SK-N-SH (cell line): ENCODE measurements around the gene SPTBN1. TPM values are rescaled to one million over a fixed set of nuclear protein-coding genes. Genes with fewer than 3 reads are reported as not detected.
A peak's percentile ranks its signal among the peaks of the same experiment; 100 is the strongest.

Source experiments
- CTCF ChIA-PET: fragments of 300-600, 350-600 bp; formaldehyde crosslinking; extraction: SDS; loops from one replicate; lab custom pipeline; 2021; lab: Yijun Ruan, JAX
- POLR2A ChIA-PET: fragments of 350-600 bp; sonication (Branson Sonifier 250); formaldehyde crosslinking; extraction: SDS; loops from one replicate; lab custom pipeline; 2020; ENCODE audit warnings: antibody characterized with exemption, inconsistent platforms; lab: Yijun Ruan, JAX
- DNase-seq: peaks from one replicate; pipeline ENCODE4 v3.0.0; 2012
- H2AFZ ChIP-seq: fragments of 200-600 bp; sonication (generic); 2 replicates; pipeline ENCODE4 v1.8.1; 2016; ENCODE audit warnings: antibody characterized with exemption, mild to moderate bottlenecking, low read depth
- H3F3A ChIP-seq: fragments of 200-600 bp; sonication (generic); replicated peaks from 2 replicates; pipeline ENCODE3; 2016; ENCODE audit warnings: antibody characterized with exemption, mild to moderate bottlenecking; ENCODE audit not compliant: insufficient read depth
- H3K27ac ChIP-seq, 2 experiments: fragments of 200-500 bp in 1 of 2; fragments of 200-600 bp in 1 of 2; sonication (Bioruptor generic) in 1 of 2; sonication (generic), shearing (Covaris generic) in 1 of 2; 2 replicates each; pipeline versions ENCODE4 v1.5.1 to v1.6.1; 2014 to 2016; ENCODE audit warnings: low read depth in 2 of 2, inconsistent platforms in 1 of 2, low read length in 1 of 2, mild to moderate bottlenecking in 1 of 2, mixed read lengths in 1 of 2
- H3K27me3 ChIP-seq: fragments of 200-600 bp; sonication (generic), shearing (Covaris generic); 2 replicates; pipeline ENCODE4 v1.6.1; 2016; ENCODE audit warnings: mixed run types; ENCODE audit not compliant: insufficient read depth
- H3K36me3 ChIP-seq, 2 experiments: fragments of 200-500 bp in 1 of 2; fragments of 200-600 bp in 1 of 2; sonication (Bioruptor generic) in 1 of 2; sonication (generic) in 1 of 2; replicated peaks in 1 of 2; 2 replicates each; pipeline versions ENCODE3 to v1.5.1; 2014 to 2016; ENCODE audit warnings: low read length in 1 of 2, mild to moderate bottlenecking in 1 of 2; ENCODE audit not compliant: insufficient read depth in 2 of 2, control insufficient read depth in 1 of 2
- H3K4me1 ChIP-seq, 2 experiments: fragments of 200-500 bp in 1 of 2; fragments of 200-600 bp in 1 of 2; sonication (Bioruptor generic) in 1 of 2; sonication (generic), shearing (Covaris generic) in 1 of 2; 2 replicates each; pipeline versions ENCODE4 v1.5.1 to v1.6.1; 2014 to 2016; ENCODE audit warnings: low read depth in 1 of 2, low read length in 1 of 2, mixed run types in 1 of 2; ENCODE audit not compliant: insufficient read depth in 2 of 2, control insufficient read depth in 1 of 2
- H3K4me2 ChIP-seq: fragments of 200-600 bp; sonication (generic), shearing (Covaris generic); 2 replicates; pipeline ENCODE4 v1.6.1; 2017; ENCODE audit warnings: mixed run types
- H3K4me3 ChIP-seq, 2 experiments: fragments of 200-500 bp in 1 of 2; fragments of 200-600 bp in 1 of 2; sonication (Bioruptor generic) in 1 of 2; sonication (generic), shearing (Covaris generic) in 1 of 2; 2 replicates each; pipeline versions ENCODE4 v1.5.1 to v1.8.1; 2014 to 2016; ENCODE audit warnings: low read depth in 2 of 2, inconsistent platforms in 1 of 2, low read length in 1 of 2, mild to moderate bottlenecking in 1 of 2, mixed read lengths in 1 of 2, moderate library complexity in 1 of 2
- H3K79me2 ChIP-seq: fragments of 200-600 bp; sonication (generic); 2 replicates; pipeline ENCODE4 v1.8.1; 2017; ENCODE audit warnings: mild to moderate bottlenecking; ENCODE audit not compliant: insufficient read depth
- H3K9ac ChIP-seq: fragments of 200-600 bp; sonication (generic); 2 replicates; pipeline ENCODE4 v1.6.1; 2017; ENCODE audit warnings: mixed run types
- H3K9me2 ChIP-seq: fragments of 200-600 bp; sonication (generic); 2 replicates; pipeline ENCODE4 v1.6.1; 2017; ENCODE audit warnings: mixed run types
- H3K9me3 ChIP-seq: fragments of 200-600 bp; sonication (generic); 2 replicates; pipeline ENCODE4 v1.6.1; 2017; ENCODE audit warnings: mixed run types, mild to moderate bottlenecking, moderate library complexity
- H4K20me1 ChIP-seq: fragments of 200-600 bp; sonication (generic); 2 replicates; pipeline ENCODE4 v1.6.1; 2017; ENCODE audit warnings: mild to moderate bottlenecking, mixed run types; ENCODE audit not compliant: insufficient read depth
- ELF1 ChIP-seq: IDR thresholded peaks from 2 replicates; pipeline ENCODE4 v1.4.0; 2012
- FOXJ3 ChIP-seq: sonication (generic); formaldehyde crosslinking; IDR thresholded peaks from 2 replicates; pipeline ENCODE4 v1.5.1; 2020; ENCODE audit warnings: mild to moderate bottlenecking, missing genetic modification reagents
- NFIC ChIP-seq: IDR thresholded peaks from 2 replicates; pipeline ENCODE4 v1.4.0; 2012; ENCODE audit warnings: borderline replicate concordance
- RAD21 ChIP-seq: IDR thresholded peaks from 2 replicates; pipeline ENCODE4 v1.6.1; 2012; ENCODE audit warnings: mild to moderate bottlenecking, low read length
- TEAD4 ChIP-seq: IDR thresholded peaks from 2 replicates; pipeline ENCODE4 v1.4.0; 2012; ENCODE audit warnings: mild to moderate bottlenecking, borderline replicate concordance; ENCODE audit not compliant: insufficient read depth
- WGBS: methylation state at CpG from one replicate; pipeline ENCODE4 v1.1.6; 2017; ENCODE audit warnings: low lambda C conversion rate; 5-methylcytosine and 5-hydroxymethylcytosine counted together
- polyA plus RNA-seq, 3 experiments: library from polyadenylated mRNA; depleted of rRNA; stranded (reverse); fragments of >200 nt; gene quantifications; 2 replicates each; pipeline ENCODE4 v1.2.3, GENCODE V29; 2012
- TF ChIP-seq, protein P1 (sequence below): IDR thresholded peaks from 2 replicates; pipeline ENCODE4; 2012
- TF ChIP-seq, protein P2 (sequence below): IDR thresholded peaks from 2 replicates; pipeline ENCODE4 v1.4.0; 2012; ENCODE audit warnings: low read depth, borderline replicate concordance

SPTBN1 gene
- polyA plus RNA-seq, 1 of the 3 experiments (the other 2 are of a cell fraction) = 29.1 TPM

DNA sequence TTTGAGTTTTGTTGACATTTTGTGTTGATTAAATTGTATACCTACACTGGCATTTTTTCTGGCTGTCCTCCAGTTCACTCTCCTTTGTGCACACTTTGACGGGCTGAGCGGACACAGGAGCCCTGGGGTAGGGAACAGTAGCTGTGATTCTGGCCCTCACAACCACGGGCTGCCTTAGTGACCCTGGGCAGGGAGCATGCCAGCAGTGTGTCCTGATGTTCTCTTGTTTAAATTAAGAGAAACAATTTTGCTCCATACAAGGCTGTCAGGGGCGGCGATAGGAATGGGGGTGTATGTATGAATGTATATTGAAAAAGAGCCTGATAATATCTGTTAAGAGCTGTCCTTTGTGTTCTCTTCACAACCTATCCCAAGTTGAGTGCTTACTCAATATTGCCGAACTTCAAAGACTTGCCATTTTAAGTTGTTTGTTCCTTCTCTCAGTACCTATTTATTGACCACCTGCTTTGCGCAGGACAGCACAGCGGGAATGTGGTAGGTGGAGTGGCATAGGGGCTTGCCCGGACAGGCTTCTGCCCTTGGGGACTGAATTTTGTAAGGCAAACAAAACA is 163.6 kb downstream of the SPTBN1 start:
- no peak overlapping the region for H3K4me3 ChIP-seq
- H3F3A ChIP-seq = no peaks in the 10 kb centered on the region
- peak overlapping the region; percentile 6 to 81; a peak in 3 of 4 replicates for H3K27ac ChIP-seq
- no peaks in the 10 kb centered on the region for H3K9me2 ChIP-seq
- no peak overlapping the region for H3K9ac ChIP-seq
- CTCF ChIA-PET = interaction anchor here (0.9 to 2.0 kb wide), 5 partner anchors 11 to 84 kb away, joined by 3 to 6 read pairs (median 3); no protein-coding TSS in a partner anchor
- H4K20me1 ChIP-seq = no peaks in the 10 kb centered on the region
- peaks cover 39% of the 10 kb centered on the region; the same call in 1 of the 2 replicates for H3K79me2 ChIP-seq
- no peak overlapping the region for H2AFZ ChIP-seq
- 90% methylated on average over 9 of the region's 9 CpGs for WGBS
- peaks cover 0 to 30% of the 10 kb centered on the region in 2 experiments; a peak in 3 of 4 replicates for H3K4me1 ChIP-seq
- TF ChIP-seq ELF1 (no peak), TEAD4 (no peak), FOXJ3 (CRISPR knock-in tag) (no peak), NFIC (no peak), RAD21 (no peak)
- TF ChIP-seq, all 33 proteins: peak for 0
- Histone ChIP-seq H3K4me2 (no peak overlapping the region), H3K27me3 (no peaks in the 10 kb centered on the region), H3K36me3 (peaks cover 83% of the 10 kb centered on the region in 2 experiments), H3K9me3 (no peaks in the 10 kb centered on the region)
- peak; percentile 38 for DNase-seq
- POLR2A ChIA-PET = no interaction called here

DNA sequence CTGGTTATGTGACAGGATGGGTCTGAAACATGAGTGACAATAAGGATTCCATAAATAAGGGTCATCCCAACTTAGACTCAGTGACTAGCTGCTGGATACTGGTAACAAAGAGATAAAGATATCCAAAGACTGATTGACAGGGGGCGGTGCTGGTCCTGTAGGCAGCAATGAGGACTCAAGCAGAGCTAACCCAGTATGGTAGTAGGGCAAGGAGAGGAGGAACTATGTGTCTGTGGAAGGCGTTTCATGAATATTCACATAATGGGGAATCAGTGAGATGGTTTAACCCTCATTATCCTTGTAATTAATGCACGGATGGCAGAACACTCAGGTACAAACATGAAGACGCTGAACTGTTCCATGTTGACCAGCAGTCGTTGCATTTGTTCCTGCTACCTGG is 164.8 kb downstream of the SPTBN1 start:
- Histone ChIP-seq H2AFZ (no peak overlapping the region), H3K36me3 (peaks cover 84 to 88% of the 10 kb centered on the region in 2 experiments), H3K9me3 (no peaks in the 10 kb centered on the region), H3K9ac (no peak overlapping the region), H3K4me1 (peaks cover 0 to 30% of the 10 kb centered on the region in 2 experiments; a peak in 3 of 4 replicates), H3K79me2 (peaks cover 27% of the 10 kb centered on the region; the same call in 1 of the 2 replicates), H3K9me2 (no peaks in the 10 kb centered on the region), H3K27me3 (no peaks in the 10 kb centered on the region), H3K4me2 (no peak overlapping the region), H3K4me3 (no peak overlapping the region), H3F3A (no peaks in the 10 kb centered on the region), H3K27ac (no peak overlapping the region), H4K20me1 (no peaks in the 10 kb centered on the region)
- 92% methylated on average over 5 of the region's 5 CpGs for WGBS
- DNase-seq = no peak
- POLR2A ChIA-PET = interaction anchor here (0.5 kb wide), 1 partner anchor 532 kb away, joined by 3 read pairs; no protein-coding TSS in a partner anchor
- TF ChIP-seq, protein P1, sequence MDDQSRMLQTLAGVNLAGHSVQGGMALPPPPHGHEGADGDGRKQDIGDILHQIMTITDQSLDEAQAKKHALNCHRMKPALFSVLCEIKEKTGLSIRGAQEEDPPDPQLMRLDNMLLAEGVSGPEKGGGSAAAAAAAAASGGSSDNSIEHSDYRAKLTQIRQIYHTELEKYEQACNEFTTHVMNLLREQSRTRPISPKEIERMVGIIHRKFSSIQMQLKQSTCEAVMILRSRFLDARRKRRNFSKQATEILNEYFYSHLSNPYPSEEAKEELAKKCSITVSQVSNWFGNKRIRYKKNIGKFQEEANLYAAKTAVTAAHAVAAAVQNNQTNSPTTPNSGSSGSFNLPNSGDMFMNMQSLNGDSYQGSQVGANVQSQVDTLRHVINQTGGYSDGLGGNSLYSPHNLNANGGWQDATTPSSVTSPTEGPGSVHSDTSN = no peak
- TF ChIP-seq, protein P2, sequence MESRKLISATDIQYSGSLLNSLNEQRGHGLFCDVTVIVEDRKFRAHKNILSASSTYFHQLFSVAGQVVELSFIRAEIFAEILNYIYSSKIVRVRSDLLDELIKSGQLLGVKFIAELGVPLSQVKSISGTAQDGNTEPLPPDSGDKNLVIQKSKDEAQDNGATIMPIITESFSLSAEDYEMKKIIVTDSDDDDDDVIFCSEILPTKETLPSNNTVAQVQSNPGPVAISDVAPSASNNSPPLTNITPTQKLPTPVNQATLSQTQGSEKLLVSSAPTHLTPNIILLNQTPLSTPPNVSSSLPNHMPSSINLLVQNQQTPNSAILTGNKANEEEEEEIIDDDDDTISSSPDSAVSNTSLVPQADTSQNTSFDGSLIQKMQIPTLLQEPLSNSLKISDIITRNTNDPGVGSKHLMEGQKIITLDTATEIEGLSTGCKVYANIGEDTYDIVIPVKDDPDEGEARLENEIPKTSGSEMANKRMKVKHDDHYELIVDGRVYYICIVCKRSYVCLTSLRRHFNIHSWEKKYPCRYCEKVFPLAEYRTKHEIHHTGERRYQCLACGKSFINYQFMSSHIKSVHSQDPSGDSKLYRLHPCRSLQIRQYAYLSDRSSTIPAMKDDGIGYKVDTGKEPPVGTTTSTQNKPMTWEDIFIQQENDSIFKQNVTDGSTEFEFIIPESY = no peak
- TF ChIP-seq, all 33 proteins: peak for 0
- CTCF ChIA-PET = interaction anchor here (1.3 kb wide), 1 partner anchor 19 kb away, joined by 4 read pairs; no protein-coding TSS in a partner anchor
